GM18907 (cell line): ENCODE measurements around the gene LHPP.

Source experiments
- ATAC-seq: cut with Tn5 transposase; IDR thresholded peaks from one replicate; pipeline ENCODE4 v1.9.1; 2021; ENCODE audit warnings: mild to moderate bottlenecking, moderate library complexity; ENCODE audit not compliant: unreplicated experiment

The LHPP gene

GRCh38 chr10:124467165-124467564 is 5.5 kb downstream of the LHPP start:
- no peak for ATAC-seq

- ATAC-seq = no peak
Measured at GRCh38 chr10:124468624-124469023, 7.0 kb downstream of the LHPP start.

- ATAC-seq = no peak
Measured at GRCh38 chr10:124469956-124470484, 8.4 kb downstream of the LHPP start.

GRCh38 chr10:124470544-124471434 is 9.2 kb downstream of the LHPP start:
- no peak for ATAC-seq

- ATAC-seq = no peak
Measured at GRCh38 chr10:124472071-124472470, 10.4 kb downstream of the LHPP start.

GRCh38 chr10:124473070-124473469 is 11.4 kb downstream of the LHPP start:
- ATAC-seq = no peak

GRCh38 chr10:124474514-124475070 is 13.0 kb downstream of the LHPP start:
- ATAC-seq = no peak

- ATAC-seq = no peak
Measured at GRCh38 chr10:124476043-124476725, 14.6 kb downstream of the LHPP start.

- ATAC-seq = no peak
Measured at GRCh38 chr10:124477614-124478363, 16.2 kb downstream of the LHPP start.

- no peak for ATAC-seq
Measured at GRCh38 chr10:124478515-124478914, 16.9 kb downstream of the LHPP start.

- ATAC-seq = no peak
Measured at GRCh38 chr10:124480860-124481259, 19.2 kb downstream of the LHPP start.

- ATAC-seq = no peak
Measured at GRCh38 chr10:124481717-124482116, 20.1 kb downstream of the LHPP start.

- ATAC-seq = no peak
Measured at GRCh38 chr10:124482236-124482800, 20.7 kb downstream of the LHPP start.

GRCh38 chr10:124482876-124483275 is 21.3 kb downstream of the LHPP start:
- no peak for ATAC-seq

GRCh38 chr10:124484031-124484430 is 22.4 kb downstream of the LHPP start:
- ATAC-seq = no peak

GRCh38 chr10:124484661-124485060 is 23.0 kb downstream of the LHPP start:
- ATAC-seq = no peak

- no peak for ATAC-seq
Measured at GRCh38 chr10:124486635-124487034, 25.0 kb downstream of the LHPP start.

- no peak for ATAC-seq
Measured at GRCh38 chr10:124491105-124491504, 29.5 kb downstream of the LHPP start.

GRCh38 chr10:124492266-124492665 is 30.6 kb downstream of the LHPP start:
- no peak for ATAC-seq

GRCh38 chr10:124493214-124493882 is 31.7 kb downstream of the LHPP start:
- ATAC-seq = no peak
